ENCODE measurements around the gene POLR3A. TPM values are rescaled to one million over a fixed set of nuclear protein-coding genes. Genes with fewer than 3 reads are reported as not detected.
"Not testable (repeated sequence)": the region's sequence is repeated elsewhere in the genome, so short reads cannot be mapped to it uniquely, and the experiment has no call there.

The POLR3A gene
- total and polyA plus RNA-seq, 2 donors (not counting 1 experiment from before 2014, with no cell fraction given), result 5.4 to 18.4 TPM

DNA sequence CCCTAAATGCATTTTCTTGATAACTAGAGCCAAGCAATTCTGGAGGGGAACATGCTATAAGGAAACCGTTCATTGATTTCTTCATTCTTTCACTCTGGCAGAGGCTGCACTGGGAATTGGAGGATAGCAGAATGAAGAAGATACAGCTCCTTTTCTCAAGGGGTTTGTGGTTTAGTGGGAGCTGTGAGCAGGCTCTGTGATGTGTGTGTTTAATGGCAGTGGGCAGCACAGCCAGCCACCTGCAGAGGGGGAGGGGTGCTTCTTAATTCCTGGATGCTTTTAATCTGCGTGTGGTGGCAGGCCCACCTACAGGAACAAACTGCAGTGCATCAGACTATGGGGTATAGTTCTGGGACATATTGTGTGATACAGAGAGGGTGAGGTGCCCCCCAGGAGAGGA lies 36.3 kb upstream of the POLR3A start:
- CTCF ChIA-PET, result no interaction called here
- WGBS (ENCODE audit: insufficient coverage), result 13% methylated on average over 1 of the region's 2 CpGs

DNA sequence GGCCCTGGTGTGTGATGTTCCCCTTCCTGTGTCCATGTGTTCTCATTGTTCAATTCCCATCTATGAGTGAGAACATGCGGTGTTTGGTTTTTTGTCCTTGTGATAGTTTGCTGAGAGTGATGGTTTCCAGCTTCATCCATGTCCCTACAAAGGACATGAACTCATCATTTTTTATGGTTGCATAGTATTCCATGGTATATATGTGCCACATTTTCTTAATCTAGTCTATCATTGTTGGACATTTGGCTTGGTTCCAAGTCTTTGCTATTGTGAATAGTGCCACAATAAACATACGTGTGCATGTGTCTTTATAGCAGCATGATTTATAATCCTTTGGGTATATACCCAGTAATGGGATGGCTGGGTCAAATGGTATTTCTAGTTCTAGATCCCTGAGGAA lies 35.6 kb upstream of the POLR3A start:
- H3K27me3 Mint-ChIP-seq; H3K36me3 ChIP-seq (replicated peaks in 1 of 2; ENCODE audit: control extremely low read depth in 1 of 2, control insufficient read depth in 1 of 2, extremely low read depth in 1 of 2, insufficient read depth in 2 of 2, low read length in 1 of 2); H3K9me3 ChIP-seq (ENCODE audit: control extremely low read depth in 1 of 3, control insufficient read depth in 2 of 3, insufficient read depth in 1 of 3, low read length in 2 of 3); POLR2A ChIA-PET; H3K9ac ChIP-seq (ENCODE audit: low read length); H3K27ac ChIP-seq (ENCODE audit: low read length in 2 of 2); H3K4me3 Mint-ChIP-seq; H3K4me1 Mint-ChIP-seq; DNase-seq; H3K4me2 ChIP-seq (replicated peaks; ENCODE audit: low read depth, low read length, poor library complexity, severe bottlenecking); H3K9me3 Mint-ChIP-seq (ENCODE audit: insufficient read depth); H3K79me2 ChIP-seq (ENCODE audit: control insufficient read depth, insufficient read depth, low read length); ATAC-seq (ENCODE audit: low read depth); H3K4me3 ChIP-seq (ENCODE audit: control extremely low read depth in 1 of 5, extremely low read depth in 1 of 5, insufficient read depth in 1 of 5, low read depth in 2 of 5, low read length in 4 of 5); H4K20me1 ChIP-seq (ENCODE audit: control insufficient read depth, insufficient read depth, low read length, poor library complexity, severe bottlenecking); H3K27me3 ChIP-seq (replicated peaks in 1 of 4; ENCODE audit: control extremely low read depth in 1 of 4, control insufficient read depth in 3 of 4, insufficient read depth in 4 of 4, low read length in 3 of 4); H3K4me1 ChIP-seq (ENCODE audit: control insufficient read depth in 2 of 2, insufficient read depth in 2 of 2, low read length in 2 of 2); H3K27ac Mint-ChIP-seq; H2AFZ ChIP-seq (ENCODE audit: insufficient read depth, low read depth, low read length, poor library complexity, severe bottlenecking); intact Hi-C loops (cut with micrococcal nuclease): not testable (repeated sequence)
- WGBS (ENCODE audit: insufficient coverage), result no CpG with 5 or more reads among the region's 2 CpGs
- CTCF ChIA-PET, result interaction anchor here (1.4 kb wide), 1 partner anchor 19 kb away, joined by 4 read pairs; no protein-coding TSS in a partner anchor

More for the DNA sequence above, 36.3 kb upstream of the POLR3A start:
- Histone ChIP-seq H3K27ac (ENCODE audit: low read length in 2 of 2) (no peak overlapping the region), H3K27me3 (replicated peaks in 1 of 4; ENCODE audit: control extremely low read depth in 1 of 4, control insufficient read depth in 3 of 4, insufficient read depth in 4 of 4, low read length in 3 of 4) (no peaks in the 10 kb centered on the region), H3K4me1 (ENCODE audit: control insufficient read depth in 2 of 2, insufficient read depth in 2 of 2, low read length in 2 of 2) (no peaks in the 10 kb centered on the region), H2AFZ (ENCODE audit: insufficient read depth, low read depth, low read length, poor library complexity, severe bottlenecking) (no peak overlapping the region), H3K9ac (ENCODE audit: low read length) (no peak overlapping the region), H3K9me3 (ENCODE audit: control extremely low read depth in 1 of 3, control insufficient read depth in 2 of 3, insufficient read depth in 1 of 3, low read length in 2 of 3) (no peaks in the 10 kb centered on the region), H3K79me2 (ENCODE audit: control insufficient read depth, insufficient read depth, low read length) (no peaks in the 10 kb centered on the region), H3K4me2 (replicated peaks; ENCODE audit: low read depth, low read length, poor library complexity, severe bottlenecking) (no peak overlapping the region), H3K36me3 (replicated peaks in 1 of 2; ENCODE audit: control extremely low read depth in 1 of 2, control insufficient read depth in 1 of 2, extremely low read depth in 1 of 2, insufficient read depth in 2 of 2, low read length in 1 of 2) (no peaks in the 10 kb centered on the region), H3K4me3 (ENCODE audit: control extremely low read depth in 1 of 5, extremely low read depth in 1 of 5, insufficient read depth in 1 of 5, low read depth in 2 of 5, low read length in 4 of 5) (no peak overlapping the region), H4K20me1 (ENCODE audit: control insufficient read depth, insufficient read depth, low read length, poor library complexity, severe bottlenecking) (no peaks in the 10 kb centered on the region)
- Mint-ChIP-seq H3K9me3 (ENCODE audit: insufficient read depth) (no peaks in the 10 kb centered on the region), H3K4me1 (no peaks in the 10 kb centered on the region), H3K4me3 (no peak overlapping the region), H3K27me3 (peaks cover 3% of the 10 kb centered on the region), H3K27ac (no peak overlapping the region)
- ATAC-seq (ENCODE audit: low read depth) (no peak), DNase-seq (no peak)
- intact Hi-C loops (cut with micrococcal nuclease), result no loop called here
- no peak for TF ChIP-seq EZH2 (IDR thresholded peaks at IDR 0.05; ENCODE audit: borderline replicate concordance, insufficient read depth, low read depth, low read length, poor library complexity, severe bottlenecking)
- TF ChIP-seq CTCF (IDR thresholded peaks at IDR 0.05), result no peak
- POLR2A ChIA-PET, result no interaction called here

Data from B cell (primary cell).